NCI-H2081 (cell line): ENCODE data around the gene TMEM164.

Source experiments
- DNase-seq, 2 experiments: peaks; one replicate each; lab custom pipeline; 2025; lab: John Stamatoyannopoulos, UW

TMEM164 gene

DNA sequence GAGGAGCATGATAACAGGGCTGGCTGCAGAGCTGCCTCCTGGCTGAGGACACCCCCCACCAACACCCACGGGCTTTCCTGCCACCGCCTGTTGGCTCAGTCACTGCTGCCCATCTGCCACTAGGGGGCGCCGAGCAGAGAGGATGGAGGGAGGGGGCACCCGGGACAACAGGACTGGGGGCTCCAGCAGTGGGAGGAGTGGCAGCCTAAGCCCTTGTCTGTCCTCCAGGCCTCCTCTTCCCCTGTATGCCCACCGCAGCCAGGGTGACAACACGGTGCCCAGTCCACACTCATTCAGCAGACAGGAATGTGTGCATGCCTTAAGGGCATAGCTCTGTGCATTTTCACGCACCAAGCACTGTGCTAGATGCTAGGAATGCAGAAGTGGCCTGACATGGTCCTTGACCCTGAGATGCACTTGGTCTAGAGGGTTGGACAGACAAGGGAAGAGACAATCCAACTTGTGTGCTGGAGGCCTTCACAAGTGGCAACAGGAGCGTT lies 165.1 kb downstream of the TMEM164 start:
- peak in 1 of 2 experiments; percentile 28 for DNase-seq

DNA sequence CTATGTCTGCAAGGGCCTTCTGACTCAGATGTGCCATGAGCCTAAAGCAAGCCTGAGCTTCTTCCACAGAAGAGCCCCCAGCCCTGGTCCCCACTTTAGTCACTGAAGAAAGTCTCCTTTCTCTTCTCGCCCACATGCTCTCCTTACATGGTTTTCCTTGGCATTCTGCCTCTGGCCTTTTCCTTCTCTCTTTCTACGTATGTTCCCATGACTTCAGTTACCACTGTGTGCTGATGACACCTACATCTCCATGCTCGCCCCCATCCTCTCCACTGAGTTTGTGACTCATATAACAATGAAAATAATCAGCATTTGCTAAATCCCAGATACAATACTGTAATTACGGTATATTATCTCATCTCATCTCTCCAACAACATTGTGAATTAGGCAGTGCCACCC lies 165.7 kb downstream of the TMEM164 start:
- no peak for DNase-seq

DNA sequence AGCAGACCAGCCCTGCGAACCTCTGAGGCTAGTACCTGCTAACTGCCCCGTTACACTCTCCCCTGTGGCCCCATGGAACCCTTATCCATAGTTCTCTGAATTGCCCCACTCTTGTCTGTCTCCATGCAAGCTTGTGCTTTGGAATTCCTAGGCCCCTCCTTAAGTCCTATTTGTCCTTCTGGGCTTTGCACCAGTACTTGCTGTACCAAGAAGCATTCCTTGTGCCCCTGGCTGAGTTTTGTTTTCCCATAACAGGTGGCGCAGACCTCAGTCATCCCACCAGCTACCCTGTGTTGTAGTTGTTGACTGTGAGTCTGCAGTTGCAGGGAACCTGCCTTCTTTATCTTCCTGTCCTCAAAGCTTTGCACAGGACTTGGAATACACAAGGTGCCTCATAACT lies 167.1 kb downstream of the TMEM164 start:
- DNase-seq: no peak

DNA sequence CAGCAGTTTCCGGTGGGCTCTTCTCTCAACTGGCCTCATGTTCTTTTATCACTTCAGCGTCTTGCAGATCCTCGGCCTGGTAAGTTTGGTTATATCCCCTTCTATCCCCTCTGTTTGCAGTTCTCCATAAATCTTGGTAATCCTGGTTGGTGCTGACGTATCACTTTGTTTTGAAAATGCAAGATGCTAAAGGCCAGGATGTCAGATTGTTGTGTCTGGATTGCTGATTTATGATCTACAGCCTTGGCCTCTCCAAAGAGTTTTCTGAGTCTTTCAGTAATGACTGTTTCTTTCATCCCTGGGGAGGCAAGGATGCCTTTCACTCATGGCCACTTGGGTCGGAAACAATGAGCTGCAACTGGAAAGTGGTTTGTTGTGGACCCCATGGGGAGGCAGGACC lies 168.5 kb downstream of the TMEM164 start:
- no peak for DNase-seq

DNA sequence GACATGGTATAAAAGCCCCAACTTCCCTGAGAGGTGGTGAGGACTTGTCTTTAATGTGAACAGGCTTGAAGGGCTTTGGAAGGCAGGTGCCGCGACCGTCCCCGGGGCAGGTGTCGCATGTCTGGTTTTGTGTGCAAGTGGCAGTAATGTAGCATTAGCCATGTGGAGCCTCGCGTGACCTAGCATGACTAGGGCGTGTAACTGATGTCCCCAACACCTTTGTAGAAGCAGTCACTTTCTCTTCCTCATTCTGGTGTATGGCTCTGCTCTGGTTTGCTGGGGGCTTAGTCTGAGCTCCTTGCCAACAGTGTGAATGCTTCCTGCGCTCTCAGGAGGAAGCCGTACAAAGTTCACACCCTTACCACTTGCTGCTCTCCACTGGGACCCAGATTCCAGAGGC lies 169.3 kb downstream of the TMEM164 start:
- DNase-seq: no peak

DNA sequence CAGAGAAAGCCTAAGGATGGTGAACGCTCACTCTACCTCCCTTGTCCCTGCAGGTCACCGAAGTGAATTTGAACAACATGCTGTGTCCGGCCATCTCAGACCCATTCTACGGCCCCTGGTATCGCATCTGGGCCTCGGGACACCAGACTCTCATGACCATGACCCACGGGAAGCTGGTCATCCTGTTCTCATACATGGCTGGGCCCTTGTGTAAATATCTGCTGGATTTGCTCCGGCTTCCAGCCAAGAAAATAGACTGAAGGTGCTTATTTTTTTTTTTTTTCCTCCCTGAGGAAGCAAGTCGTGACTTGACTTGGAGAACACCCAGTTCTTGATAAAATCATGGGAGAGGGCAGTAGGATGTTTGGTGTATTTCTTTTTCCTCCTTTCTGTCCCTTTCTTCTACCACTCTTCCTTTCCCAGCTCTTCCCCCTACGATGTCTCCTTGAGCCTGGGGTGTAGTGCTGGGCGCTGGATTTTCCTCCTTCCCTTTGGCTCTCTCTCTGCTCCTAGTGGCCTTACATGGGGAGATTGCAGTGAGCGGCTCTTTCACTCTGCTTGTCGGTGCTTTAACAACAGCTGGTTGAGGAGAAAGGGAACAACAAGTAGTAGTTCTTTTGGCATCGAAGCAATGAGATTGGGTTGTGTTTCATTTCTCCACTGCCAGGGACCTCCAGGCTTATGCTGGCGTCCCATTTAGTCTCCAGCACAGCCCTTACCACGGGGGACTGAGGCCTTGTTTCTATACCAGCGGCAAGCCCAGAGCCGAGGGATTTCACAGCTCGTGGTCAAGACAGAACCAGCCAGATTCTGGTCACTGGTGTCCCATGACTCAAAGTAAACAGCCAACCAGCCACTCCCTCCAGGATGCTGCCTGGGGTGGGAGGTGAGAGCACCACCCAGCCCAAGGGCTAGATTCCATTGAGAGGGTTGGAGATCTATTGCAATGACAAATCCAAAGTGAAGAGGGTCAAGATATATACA lies 170.6 kb downstream of the TMEM164 start:
- no peak for DNase-seq

DNA sequence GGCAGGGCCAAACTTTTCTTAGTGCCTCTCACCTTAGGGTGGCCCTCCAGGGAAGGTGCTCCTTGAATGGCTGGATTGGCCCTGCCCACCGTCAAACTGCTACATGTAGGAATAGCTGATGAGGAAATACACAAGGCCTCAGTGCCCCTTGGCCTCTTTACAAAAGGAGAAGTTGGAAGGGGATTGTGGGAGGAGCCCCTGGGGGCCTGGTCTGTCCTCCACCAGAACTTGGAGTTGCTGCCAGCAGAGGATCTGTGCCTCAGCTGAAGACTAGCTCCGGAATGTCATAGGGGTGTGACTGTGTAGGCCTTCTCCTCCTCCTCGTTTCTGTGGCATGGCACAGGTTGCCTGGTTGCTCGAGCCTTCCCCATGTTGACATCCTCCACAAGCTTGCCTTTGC lies 172.2 kb downstream of the TMEM164 start:
- no peak for DNase-seq

DNA sequence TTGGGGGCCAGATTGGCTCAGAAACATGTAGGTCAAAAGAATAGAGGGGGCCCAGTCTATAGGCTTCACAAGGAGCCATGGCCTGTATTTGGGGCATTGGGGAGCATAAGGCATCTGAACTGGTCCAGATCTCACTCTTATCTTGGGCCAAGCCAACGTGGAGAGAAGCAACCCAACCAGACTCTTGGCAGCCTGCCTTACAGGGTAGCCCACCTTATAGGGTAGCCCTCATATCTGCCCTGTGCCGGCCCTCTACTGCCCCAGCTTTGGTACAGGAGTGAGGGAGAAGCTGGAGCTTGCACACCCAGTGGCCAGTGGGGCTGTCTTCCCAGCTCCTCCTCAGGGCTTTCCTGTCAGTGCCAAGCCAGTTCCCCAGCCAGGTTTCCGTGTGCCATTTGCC lies 172.8 kb downstream of the TMEM164 start:
- no peak for DNase-seq

DNA sequence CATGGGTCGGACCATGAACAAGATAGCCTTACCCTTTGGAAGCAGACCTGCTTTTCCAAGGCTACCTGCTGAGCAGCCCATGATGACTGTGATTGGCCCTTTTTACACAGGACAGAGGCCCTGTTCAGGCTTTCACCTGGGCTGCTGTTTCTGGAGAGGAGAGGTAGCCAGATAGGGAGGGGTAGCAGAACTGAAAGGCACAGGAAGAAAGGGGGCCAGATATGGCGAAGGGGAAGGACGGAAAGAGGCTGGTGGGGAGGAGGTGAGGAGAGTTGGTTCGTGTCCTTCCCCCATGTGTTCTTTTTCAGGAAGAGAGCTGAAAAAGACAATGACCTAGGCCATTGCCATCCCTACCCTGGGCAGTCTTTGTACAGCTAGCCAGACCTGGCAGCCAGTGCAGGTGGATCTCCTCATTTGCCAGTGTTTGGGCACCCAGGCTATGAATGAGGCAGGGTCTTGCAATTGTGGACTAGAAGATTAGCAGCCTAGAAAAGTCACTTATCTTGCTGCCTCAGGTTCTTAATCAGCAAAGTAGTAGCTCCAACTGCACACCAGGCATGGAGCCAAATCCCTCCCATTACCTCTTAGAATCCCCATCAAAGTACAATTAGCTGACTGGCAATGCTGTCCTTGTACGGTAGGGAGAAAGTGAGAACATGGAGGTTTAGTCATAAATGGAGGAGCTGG lies 175.4 kb downstream of the TMEM164 start:
- DNase-seq: peak in 1 of 2 experiments; percentile 25

DNA sequence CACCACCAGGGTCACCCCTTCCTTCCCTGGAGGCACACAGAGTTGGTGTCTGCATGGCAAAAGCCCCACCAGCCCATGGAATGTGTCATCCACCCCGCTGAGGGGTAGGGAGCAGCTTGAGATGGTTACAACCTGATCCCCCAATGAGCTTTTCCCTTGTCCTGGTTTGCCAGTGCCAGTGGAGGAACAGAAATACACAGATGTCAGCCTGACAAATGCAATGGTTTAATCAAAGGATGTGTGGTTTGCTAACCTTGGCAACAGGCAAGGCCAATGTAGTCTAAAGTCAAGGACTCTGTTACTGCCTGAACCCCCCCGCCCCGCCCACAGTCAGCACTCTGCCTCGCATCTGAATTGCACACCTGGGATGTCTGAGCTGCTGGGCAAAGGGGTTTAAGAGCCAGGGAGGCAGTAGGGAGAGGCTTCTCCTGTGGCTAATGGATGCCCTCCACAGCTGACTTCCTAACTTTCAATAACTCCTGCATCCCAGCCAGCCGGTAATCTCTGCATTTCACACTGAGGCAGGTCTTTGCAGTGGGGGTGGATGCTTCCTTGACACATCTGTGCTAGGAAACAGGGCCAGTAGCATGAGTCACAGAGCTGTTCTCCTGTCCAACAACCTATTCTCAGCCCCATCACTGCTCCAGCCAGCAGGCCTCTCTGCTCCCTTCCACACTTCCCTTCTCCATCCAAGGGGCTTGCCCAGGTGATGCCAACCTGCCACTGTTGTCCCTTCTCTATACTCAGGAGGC lies 177.4 kb downstream of the TMEM164 start:
- no peak for DNase-seq

DNA sequence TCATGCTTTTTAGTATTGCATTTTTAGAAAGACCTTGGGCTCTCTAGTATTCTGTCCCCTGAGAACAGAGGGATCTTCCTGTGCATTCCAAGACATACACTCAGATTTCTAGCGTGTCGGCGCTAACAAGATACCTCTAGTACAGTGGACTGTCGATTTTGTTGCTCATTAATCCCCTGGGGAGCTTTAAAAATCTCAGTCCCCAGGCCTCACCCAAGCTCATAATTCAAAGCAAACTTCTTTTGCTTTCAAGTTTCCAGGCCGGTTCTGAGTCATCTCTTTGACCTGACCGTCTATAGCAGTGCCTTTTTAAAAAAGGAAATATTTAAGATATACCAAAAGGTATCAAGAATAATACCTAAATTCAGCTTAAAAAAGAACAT lies 178.0 kb downstream of the TMEM164 start:
- no peak for DNase-seq

DNA sequence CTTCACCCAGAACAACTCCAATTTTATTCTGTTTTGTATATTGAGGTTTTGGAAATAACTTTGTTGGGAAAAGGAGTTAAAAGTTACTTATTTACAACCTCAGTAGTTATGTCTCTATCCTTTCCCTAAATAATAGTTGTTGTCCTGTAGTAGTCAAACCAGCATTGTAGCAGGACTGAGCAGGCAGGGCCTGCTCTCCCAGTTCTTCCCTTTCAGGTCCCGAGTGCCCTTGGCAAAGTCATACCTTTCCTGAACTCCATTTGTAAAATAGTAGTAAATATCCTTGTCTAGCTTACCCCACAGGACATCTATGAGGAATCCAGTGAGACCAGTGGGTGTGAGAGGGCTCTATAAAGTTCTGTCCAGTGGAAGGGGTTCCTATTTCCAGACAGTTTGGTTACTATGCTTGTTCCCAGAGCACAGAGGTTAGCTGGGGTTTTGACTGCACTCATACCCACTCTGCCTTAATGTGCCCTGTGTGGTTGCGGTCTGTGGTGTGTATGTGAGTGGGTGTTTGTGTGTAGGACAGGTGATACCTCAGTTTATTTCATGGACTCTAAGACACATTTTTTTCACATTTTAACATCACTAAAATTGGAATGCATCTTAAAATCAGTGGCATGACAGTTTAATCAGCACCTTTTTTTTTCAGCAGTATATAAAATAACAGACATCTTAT lies 178.7 kb downstream of the TMEM164 start:
- DNase-seq: no peak

DNA sequence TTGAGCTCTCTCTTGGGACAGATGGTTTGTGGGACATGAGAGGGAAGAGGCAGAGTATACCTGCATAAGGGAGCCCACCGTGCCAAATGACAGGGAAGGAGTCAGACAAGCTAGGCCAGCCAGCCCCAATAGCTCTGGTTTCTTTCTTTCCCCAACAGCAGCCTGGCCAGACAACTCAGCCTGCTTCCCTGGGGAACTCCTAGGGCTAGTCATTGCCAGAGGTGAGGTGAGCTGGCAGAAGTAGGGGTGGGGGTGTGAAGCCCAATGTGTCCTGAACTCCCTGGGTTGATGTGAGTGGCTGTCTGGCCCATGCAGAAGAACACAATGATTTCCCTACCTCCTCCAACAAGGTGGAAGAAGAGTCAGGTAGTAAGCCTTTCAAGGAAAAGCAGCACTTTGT lies 179.4 kb downstream of the TMEM164 start:
- DNase-seq: no peak

DNA sequence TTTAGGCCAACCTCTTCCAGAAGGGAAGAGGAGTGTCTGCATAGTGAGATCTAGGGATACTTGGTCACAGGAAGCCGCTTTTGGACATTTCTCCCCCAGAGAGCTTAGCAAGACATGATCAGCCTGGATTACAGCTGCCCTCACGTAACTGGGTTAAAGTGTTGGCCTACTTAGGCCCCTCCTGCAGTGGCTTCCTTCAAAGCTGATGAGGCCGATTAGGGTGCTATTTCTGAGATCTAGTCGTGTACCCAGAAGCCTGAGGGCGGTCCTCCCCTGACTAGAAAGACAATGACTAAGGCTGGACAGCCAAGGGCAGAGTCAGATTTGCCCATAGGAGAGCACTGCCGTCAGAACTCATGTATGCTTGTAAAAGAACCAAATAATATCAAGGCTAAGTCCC lies 180.0 kb downstream of the TMEM164 start:
- DNase-seq: no peak

DNA sequence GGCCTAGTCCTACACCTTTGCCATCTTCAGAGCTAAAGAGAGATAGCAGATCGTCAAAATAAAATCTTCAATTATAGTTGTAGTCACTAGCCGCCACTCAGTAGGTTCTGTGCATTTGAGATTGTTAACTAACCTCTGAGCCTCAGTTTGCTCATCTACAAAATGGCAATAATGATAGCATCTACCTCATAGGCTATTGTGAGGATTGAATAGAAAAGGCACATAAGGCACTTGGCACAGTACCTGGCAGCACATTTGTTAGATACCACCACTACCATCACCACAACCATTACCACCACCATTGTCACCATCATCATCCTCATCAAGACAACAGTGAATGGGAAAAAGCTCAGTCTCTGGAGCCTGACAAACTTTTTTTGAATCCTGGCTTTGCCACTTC lies 180.4 kb downstream of the TMEM164 start:
- no peak for DNase-seq

DNA sequence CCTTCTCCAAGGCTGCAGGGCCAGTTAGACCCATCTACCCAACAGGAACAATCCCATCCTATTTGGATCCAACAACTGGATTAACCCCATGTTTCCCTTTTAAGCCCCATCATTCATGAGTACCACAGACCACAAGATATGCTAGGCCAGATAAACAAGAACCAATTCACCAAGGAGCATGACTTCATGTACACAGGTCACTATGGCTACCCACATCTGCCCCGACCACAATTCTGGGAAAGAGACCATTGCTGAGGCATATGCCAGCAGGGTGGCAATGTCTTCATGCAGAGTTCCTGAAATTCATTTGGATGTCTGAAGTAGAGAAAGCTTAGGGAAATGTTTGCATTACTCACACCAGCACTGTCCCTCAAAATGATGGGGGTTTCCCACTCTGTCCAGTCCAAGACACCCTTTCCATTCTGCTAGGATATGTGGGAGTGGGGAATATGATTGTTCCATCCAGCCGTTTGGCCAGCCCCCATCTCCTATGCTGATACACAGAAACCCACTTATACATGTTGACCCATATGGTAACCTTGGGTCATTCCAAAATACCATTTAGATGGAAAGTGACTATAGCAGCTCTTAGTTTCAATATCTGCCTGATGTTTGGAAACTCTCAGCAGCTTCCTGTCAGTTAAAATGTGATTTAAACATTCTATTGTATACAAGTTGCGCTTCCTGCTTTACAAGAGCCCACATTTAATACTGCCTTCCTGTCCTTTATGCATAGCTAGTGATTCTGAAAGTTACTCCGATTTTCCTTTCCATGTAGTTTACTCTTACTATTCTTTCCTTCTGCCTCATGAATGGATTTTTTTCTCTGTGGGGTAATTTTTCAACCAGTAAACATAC lies 186.0 kb downstream of the TMEM164 start:
- no peak for DNase-seq

DNA sequence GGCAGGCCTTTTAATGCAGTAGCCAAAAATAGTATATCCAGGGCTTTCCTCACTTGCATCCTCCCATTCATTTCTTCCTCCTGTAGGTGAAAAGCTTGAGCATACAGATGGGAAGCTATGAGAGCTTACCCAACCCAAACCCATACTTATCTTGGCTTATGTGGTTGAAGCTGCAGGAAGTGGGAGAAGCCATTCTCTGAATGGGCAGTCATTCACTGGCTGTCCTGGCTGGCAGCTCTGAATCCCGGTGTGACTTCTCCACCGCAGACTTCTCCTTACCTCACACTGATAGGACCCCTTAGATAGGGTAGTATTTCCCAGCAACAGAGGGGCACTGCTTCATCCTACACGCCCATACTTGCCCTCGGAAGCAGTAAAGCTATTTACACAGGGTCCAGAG lies 189.6 kb downstream of the TMEM164 start:
- no peak for DNase-seq

DNA sequence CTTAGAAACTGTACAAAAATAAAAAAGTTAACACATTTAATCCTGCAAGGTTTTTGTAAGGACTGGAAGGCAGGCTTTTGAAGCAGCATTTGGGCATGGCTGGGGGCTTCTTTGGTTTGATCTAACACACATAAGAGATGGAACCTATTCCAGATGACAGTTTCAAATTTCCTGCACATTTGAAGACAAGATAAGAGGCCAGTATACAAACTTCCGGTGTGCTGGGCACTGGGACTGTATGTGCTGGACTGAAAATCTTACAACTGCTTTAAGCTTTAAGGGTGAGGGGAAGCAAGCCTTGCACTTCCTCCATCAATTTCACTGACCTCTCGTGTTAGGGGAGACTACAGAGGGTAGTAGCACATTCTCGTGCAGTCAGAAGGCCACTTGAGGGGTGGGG lies 192.1 kb downstream of the TMEM164 start:
- DNase-seq: no peak

DNA sequence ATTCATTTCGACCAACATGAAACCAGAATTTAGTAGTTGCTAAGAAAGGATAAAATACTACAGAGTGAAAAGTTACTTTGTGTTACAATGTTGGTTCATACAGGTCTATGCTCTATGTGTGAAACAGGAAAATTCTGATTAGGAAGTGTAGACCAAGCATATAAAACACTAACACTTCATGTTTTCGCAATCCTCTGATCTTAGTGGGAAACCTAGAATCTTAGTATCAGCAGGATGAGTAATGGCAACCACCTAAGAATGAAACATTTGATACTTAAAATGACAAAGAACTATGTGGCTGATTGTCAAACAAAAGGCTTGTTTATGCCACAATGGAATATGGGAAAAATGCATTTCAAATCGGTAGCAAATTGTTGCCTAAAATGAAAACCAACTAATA lies 198.9 kb downstream of the TMEM164 start:
- no peak for DNase-seq

DNA sequence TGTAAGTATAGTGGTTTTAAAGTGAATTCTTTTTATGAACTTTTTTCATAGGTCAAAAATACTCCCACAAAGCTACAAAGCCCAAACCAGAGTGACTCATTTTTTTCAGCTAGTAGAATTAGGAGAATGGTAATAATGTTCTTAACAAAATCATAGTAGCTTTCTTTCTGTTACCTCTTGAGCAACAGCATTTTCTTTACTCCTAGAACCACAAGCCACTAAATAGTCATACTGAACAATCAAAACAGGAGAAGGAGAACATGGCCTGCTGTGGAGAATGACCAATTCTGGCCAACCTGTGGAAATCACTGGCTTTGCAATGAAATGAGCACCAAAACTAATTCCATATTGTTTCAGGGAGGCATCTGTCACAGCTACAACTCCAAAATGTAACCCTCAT lies 202.1 kb downstream of the TMEM164 start:
- no peak for DNase-seq

DNA sequence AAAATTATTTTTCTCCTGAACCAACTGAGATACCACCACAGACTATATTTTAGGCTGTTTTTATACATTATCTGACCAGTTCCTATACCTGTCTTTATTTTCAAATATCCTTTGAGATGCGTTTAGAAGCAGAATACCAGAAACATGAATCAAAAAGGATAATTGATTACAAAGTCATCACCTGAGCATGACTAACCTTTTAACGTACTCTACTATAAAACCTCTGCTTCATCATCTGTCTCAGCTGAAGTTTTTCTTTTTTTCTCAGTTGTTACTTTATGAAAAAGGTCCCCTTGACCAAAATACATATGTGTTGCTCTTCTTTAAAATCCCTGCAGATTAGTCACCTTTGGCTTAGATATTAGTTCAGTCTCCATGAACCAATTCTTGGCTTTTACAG lies 205.2 kb downstream of the TMEM164 start:
- no peak for DNase-seq
